D721Med (cell line): ENCODE data around the gene DHDH.
"Not testable (repeated sequence)": the region's sequence is repeated elsewhere in the genome, so short reads cannot be mapped to it uniquely, and the experiment has no call there.

Experiments used
- DNase-seq: peaks from one replicate; pipeline ENCODE4 v3.0.0; 2011; ENCODE audit warnings: low spot score; ENCODE audit not compliant: insufficient read length
- FAIRE-seq: peaks from 2 replicates; lab custom pipeline; 2011; peaks lifted over from hg19 to GRCh38; lab: Jason Lieb, UNC
- CTCF ChIP-seq: IDR thresholded peaks from 2 replicates; pipeline ENCODE4 v1.5.1; 2012; ENCODE audit warnings: mild to moderate bottlenecking, control low read depth; ENCODE audit not compliant: insufficient read depth; ENCODE audit errors: missing control alignments

DHDH gene

GRCh38 chr19:48907671-48908070, 25.8 kb upstream of the DHDH start:
- DNase-seq (no peak), FAIRE-seq (no peak)
- TF ChIP-seq CTCF = no peak

- DNase-seq, FAIRE-seq: not testable (repeated sequence)
Measured at GRCh38 chr19:48909424-48910077, 23.9 kb upstream of the DHDH start.

- no peak for FAIRE-seq
Measured at GRCh38 chr19:48910803-48911202, 22.7 kb upstream of the DHDH start.

GRCh38 chr19:48913114-48913889, 20.2 kb upstream of the DHDH start:
- no peak for TF ChIP-seq CTCF
- no peak for FAIRE-seq
- DNase-seq = no peak

More at GRCh38 chr19:48910803-48911202, 22.7 kb upstream of the DHDH start:
- TF ChIP-seq CTCF = no peak
- DNase-seq = peak; percentile 11

GRCh38 chr19:48914181-48914580, 19.3 kb upstream of the DHDH start:
- no peak for FAIRE-seq
- TF ChIP-seq CTCF = no peak
- no peak for DNase-seq

GRCh38 chr19:48915757-48916156, 17.7 kb upstream of the DHDH start:
- TF ChIP-seq CTCF = no peak
- DNase-seq = no peak
- no peak for FAIRE-seq

GRCh38 chr19:48918071-48918470, 15.4 kb upstream of the DHDH start:
- no peak for TF ChIP-seq CTCF

More at GRCh38 chr19:48918071-48918470, 15.4 kb upstream of the DHDH start:
- no peak for DNase-seq
- FAIRE-seq = no peak
